ENCODE data around the gene ATG9B.
"Not testable (repeated sequence)": the region's sequence is repeated elsewhere in the genome, so short reads cannot be mapped to it uniquely, and the experiment has no call there.

ATG9B gene

GRCh38 chr7:151014950-151015349 is 9.3 kb downstream of the ATG9B start:
- DNase-seq (ENCODE audit: low read depth), result peak; percentile 36

DNA sequence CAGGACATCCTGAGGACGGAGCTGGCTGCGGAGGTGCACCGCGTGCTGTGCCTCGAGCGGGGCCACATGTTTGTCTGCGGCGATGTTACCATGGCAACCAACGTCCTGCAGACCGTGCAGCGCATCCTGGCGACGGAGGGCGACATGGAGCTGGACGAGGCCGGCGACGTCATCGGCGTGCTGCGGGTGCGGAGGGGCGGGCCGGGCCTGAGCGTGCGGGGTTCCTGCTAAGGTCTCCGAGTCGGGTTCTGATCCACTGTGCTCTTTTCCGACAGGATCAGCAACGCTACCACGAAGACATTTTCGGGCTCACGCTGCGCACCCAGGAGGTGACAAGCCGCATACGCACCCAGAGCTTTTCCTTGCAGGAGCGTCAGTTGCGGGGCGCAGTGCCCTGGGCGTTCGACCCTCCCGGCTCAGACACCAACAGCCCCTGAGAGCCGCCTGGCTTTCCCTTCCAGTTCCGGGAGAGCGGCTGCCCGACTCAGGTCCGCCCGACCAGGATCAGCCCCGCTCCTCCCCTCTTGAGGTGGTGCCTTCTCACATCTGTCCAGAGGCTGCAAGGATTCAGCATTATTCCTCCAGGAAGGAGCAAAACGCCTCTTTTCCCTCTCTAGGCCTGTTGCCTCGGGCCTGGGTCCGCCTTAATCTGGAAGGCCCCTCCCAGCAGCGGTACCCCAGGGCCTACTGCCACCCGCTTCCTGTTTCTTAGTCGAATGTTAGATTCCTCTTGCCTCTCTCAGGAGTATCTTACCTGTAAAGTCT is 10.4 kb downstream of the ATG9B start:
- DNase-seq (ENCODE audit: low read depth), result peak; percentile 59

GRCh38 chr7:151013356-151013732 is 10.9 kb downstream of the ATG9B start:
- DNase-seq (ENCODE audit: low read depth), result no peak

- peak; percentile 58 for DNase-seq (ENCODE audit: low read depth)
These were observed 11.4 kb downstream of the ATG9B start for GRCh38 chr7:151012911-151013347.

DNA sequence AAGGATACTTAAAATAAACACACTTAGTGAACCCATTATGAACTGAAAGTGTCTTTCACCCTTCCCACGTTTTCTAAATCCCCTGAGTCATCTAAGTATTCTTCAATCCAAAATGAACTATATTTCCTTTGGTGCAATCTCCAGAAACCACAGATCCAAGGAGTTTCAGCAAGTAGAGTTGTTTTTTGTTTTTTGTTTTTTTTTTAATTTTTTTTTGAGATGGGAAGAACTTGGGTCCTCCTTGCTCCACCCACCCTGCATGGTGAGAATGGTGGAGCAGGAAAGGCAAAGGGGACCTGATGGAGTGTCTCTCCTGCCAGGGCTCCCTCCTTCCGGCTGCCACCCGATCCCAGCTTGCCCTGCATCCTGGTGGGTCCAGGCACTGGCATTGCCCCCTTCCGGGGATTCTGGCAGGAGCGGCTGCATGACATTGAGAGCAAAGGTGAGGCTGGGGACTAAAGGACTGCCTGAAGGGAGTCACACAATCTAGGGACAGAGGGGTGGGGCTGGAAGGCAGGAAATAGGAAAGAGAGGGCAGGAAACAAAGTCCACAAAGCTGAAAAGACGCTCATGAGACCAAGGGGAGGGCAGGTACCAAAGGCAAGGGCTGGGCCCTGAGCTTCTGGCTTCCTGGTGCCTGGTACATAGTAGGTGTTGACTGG is 12.1 kb downstream of the ATG9B start:
- DNase-seq (ENCODE audit: low read depth), result no peak

DNA sequence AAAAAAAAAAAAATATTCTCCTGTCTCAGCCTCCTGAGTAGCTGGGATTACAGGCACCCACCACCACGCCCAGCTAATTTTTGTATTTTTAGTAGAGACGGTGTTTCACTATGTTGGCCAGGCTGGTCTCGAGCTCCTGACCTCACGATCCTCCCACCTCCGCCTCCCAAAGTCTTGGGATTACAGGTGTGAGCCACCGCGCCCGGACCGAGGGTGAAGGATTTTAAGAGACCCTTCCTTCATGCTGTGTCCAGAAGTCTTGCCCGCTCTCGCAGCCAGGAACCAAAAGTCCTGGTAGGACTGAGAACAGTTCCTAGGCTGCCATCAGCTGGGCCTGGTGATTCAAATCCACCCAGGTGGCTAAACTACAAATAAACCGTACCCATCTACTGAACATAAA is 12.7 kb downstream of the ATG9B start:
- DNase-seq (ENCODE audit: low read depth), result not testable (repeated sequence)

DNA sequence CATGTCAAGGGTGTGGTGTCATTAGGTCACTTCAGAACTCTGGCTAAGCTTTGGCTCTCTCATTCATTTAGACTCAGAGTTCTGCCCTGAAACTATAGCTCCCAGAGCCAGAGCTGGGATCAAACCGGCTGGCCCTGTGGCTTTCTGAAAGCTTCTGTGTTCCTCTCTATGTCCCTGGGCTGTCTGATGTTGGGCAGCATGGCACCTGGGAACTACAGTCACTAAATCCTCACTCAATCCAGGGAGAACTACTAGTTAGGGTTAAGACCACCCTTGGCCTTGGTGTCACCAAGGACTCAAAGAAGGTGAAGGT is 13.2 kb downstream of the ATG9B start:
- no peak for DNase-seq (ENCODE audit: low read depth)

DNA sequence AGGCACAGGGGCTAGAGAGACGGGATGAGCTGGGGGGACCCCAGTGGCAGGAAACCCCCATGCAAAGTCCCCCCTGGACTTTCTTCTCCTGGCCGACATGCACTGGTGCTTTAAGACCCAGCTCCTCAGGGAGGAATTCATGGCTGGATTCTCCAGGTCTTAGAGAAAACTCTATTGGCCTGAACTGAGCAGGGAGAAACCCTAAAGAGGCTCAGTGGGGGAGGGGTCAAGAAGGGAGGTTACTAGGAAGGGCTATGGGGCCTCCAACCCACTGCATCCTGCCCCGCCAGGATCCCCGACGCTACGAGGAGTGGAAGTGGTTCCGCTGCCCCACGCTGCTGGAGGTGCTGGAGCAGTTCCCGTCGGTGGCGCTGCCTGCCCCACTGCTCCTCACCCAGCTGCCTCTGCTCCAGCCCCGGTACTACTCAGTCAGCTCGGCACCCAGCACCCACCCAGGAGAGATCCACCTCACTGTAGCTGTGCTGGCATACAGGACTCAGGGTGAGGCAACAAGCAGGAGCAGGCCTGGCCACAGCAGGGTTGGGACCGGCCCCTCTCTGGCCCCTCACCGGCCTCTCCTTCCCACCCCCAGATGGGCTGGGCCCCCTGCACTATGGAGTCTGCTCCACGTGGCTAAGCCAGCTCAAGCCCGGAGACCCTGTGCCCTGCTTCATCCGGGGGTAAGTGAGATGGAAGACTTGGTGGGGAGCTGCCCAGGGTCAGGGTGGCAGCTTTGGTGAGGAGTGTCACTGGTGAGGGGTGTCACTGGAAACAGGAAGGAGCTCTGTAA is 13.8 kb downstream of the ATG9B start:
- no peak for DNase-seq (ENCODE audit: low read depth)

- no peak for DNase-seq (ENCODE audit: low read depth)
These were observed 14.3 kb downstream of the ATG9B start for GRCh38 chr7:151010037-151010306.

DNA sequence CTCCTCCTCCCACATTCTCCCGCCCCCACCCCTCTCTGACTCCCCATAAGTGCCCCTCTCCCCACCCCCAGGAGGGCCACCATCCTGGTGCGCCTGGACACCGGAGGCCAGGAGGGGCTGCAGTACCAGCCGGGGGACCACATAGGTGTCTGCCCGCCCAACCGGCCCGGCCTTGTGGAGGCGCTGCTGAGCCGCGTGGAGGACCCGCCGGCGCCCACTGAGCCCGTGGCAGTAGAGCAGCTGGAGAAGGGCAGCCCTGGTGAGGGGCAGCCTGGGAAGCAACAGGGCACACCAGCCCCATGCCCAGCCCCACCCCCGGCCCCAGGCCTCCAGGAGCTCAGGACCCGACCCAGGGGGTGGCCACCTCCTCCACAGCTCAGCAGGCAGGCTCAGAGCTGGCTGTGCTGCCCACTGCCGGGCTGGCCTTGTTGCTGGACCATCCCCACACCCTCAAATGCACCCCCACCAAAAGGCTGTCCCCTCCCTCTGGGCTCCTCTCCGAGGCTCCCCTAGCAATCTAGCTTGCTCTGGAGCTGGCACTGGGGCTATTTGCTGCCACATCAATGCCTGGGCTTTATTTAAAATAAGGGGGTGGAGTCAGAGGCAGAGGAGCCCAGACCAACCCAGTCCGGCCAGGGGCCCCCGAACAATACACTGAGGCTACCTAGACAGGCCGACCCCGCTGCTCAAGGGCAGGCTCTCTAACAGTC is 14.8 kb downstream of the ATG9B start:
- DNase-seq (ENCODE audit: low read depth), result no peak

- no peak for DNase-seq (ENCODE audit: low read depth)
These were observed 15.6 kb downstream of the ATG9B start for GRCh38 chr7:151008511-151009323.

- no peak for DNase-seq (ENCODE audit: low read depth)
These were observed 16.2 kb downstream of the ATG9B start for GRCh38 chr7:151008143-151008510.

DNA sequence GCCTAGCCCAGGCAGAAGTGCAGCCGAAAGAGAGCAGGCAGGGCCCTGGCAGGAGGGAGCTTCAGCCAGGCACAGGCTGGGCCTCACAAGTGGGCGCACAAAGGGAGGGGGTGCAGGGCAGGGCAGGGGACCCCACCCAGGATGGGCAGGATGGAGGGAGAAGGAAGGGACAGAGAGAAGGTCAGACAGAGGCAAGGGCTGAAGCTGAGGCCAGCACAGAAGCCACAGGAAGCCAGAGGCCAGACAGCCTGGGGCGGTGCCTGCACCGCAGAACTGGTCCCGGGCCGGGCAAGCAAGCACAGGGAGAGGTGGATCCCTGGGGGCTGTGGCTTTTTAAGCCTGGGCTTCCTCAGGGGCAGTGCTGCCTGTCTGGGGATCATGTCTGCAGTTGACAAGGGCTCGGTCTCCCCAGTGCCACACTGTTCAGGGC is 16.8 kb downstream of the ATG9B start:
- peak; percentile 34 for DNase-seq (ENCODE audit: low read depth)

DNA sequence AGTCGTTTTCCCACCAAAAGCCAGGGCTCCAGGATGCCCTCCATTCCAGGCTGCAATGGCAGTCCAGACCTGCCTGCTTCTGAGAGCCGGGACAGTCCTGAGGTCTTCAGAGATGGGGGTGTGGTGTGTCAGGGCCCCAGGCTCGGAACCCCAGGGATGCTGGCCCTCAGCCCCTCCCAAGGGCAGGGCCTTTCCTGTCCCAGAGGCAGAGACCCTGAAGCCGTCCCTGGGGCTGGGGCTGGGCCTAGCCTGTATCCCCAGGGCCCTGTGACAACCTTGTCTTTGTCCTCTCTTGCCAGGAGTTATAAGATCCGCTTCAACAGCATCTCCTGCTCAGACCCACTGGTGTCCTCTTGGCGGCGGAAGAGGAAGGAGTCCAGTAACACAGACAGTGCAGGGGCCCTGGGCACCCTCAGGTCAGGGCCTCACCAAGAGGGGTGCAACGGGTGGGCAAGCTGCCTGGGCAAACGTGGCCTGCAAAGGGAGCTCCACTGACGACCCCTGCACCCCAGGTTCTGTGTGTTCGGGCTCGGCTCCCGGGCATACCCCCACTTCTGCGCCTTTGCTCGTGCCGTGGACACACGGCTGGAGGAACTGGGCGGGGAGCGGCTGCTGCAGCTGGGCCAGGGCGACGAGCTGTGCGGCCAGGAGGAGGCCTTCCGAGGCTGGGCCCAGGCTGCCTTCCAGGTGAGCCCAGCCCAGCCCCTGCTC is 17.5 kb downstream of the ATG9B start:
- no peak for DNase-seq (ENCODE audit: low read depth)

DNA sequence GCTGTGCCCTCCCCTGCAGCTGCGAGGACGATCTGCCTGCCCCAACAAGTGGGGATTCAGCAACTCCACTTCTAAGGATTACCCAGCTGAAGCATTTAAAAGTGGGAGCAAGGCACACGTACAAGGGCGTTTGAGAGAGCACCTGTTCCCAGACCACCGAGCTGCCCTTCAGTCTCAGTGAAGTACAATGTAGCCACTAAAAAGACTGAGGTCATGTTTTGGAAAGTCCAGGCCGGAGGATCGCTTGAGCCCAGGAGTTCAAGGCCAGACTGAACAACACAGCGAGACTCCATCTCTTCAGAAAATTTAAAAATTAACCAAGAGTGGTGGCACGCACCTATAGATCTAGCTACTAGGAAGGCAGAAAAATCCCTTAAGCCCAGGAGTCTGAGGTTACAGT is 18.7 kb downstream of the ATG9B start:
- DNase-seq (ENCODE audit: low read depth), result no peak

GRCh38 chr7:151003572-151003971 is 20.7 kb downstream of the ATG9B start:
- no peak for DNase-seq (ENCODE audit: low read depth)

GRCh38 chr7:151001546-151001945 is 22.7 kb downstream of the ATG9B start:
- no peak for DNase-seq (ENCODE audit: low read depth)

GRCh38 chr7:151000897-151001495 is 23.3 kb downstream of the ATG9B start:
- DNase-seq (ENCODE audit: low read depth), result no peak

DNA sequence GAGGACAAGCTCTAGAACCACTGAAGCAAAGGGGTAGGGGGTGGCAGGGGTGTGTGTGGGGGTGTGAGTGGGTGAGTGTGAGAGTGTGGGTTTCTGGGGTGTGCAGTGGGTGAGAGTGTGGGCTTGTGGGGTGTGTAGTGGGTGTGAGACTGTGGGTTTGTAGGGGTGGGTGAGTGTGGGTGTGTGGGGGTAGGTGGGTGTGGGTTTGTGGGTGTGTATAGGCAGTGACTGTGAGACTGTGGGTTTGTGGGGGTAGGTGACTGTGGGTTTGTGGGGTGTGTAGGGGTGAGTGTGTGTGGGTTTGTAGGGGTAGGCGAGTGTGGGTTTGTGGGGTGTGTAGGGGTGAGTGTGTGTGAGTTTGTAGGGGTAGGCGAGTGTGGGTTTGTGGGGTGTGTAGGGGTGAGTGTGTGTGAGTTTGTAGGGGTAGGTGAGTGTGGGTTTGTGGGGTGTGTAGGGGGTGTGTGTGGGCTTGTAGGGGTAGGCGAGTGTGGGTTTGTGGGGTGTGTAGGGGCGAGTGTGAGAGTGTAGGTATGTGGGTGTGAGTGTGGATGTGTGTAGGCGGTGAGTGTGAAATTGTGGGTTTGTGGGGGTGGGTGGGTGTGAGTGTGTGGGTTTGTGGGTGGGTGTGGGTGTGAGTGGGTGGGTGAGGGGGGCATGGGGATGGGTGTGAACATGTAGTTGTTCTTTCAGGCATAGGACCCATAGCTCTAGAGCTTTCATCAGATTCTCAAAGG is 24.6 kb downstream of the ATG9B start:
- no peak for DNase-seq (ENCODE audit: low read depth)

DNA sequence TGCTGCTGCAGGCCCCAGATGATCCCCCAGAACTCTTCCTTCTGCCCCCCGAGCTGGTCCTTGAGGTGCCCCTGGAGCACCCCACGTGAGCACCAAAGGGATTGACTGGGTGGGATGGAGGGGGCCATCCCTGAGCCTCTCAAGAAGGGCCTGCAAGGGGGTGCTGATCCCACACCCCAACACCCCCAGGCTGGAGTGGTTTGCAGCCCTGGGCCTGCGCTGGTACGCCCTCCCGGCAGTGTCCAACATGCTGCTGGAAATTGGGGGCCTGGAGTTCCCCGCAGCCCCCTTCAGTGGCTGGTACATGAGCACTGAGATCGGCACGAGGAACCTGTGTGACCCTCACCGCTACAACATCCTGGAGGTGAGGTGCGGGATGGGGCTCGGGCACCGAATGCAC is 25.3 kb downstream of the ATG9B start:
- DNase-seq (ENCODE audit: low read depth), result no peak
